ENCODE data around the gene ZGRF1.

DNA sequence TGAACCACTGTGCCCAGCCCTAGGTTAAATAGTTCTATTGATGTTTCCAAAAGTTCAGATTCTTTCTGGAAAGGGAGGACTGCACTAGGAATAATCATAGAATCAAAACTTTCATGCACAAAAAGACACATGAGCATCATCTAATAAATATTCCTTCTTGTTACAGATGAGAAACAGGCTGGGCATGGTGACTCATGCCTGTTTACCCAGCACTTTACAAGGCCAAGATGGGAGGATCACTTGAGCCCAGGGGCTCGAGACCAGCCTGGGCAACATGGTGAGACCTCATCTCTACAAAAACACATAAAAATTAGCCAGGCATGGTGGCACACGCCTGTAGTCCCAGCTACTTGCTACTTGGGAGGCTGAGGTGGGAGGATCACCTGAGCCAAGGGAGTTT lies 27.9 kb upstream of the ZGRF1 start:
- TF ChIP-seq PRDM4 (tag by site-specific recombination; IDR thresholded peaks at IDR 0.05) (no peak), ZNF404 (tag by site-specific recombination; IDR thresholded peaks at IDR 0.05) (no peak), ZBTB17 (tag by site-specific recombination; IDR thresholded peaks at IDR 0.05) (no peak), BCL11A (tag by site-specific recombination; IDR thresholded peaks at IDR 0.05; ENCODE audit: low read depth) (no peak), ZNF223 (tag by site-specific recombination; IDR thresholded peaks at IDR 0.05) (no peak), ZNF777 (tag by site-specific recombination; IDR thresholded peaks at IDR 0.05; ENCODE audit: borderline replicate concordance) (no peak), ZNF768 (tag by site-specific recombination; IDR thresholded peaks at IDR 0.05) (no peak), ZBTB8A (tag by site-specific recombination; IDR thresholded peaks at IDR 0.05) (no peak)
- TF ChIP-seq, protein P1, sequence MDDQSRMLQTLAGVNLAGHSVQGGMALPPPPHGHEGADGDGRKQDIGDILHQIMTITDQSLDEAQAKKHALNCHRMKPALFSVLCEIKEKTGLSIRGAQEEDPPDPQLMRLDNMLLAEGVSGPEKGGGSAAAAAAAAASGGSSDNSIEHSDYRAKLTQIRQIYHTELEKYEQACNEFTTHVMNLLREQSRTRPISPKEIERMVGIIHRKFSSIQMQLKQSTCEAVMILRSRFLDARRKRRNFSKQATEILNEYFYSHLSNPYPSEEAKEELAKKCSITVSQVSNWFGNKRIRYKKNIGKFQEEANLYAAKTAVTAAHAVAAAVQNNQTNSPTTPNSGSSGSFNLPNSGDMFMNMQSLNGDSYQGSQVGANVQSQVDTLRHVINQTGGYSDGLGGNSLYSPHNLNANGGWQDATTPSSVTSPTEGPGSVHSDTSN (CRISPR knock-in tag; IDR thresholded peaks at IDR 0.05) = no peak
- TF ChIP-seq, protein P2, sequence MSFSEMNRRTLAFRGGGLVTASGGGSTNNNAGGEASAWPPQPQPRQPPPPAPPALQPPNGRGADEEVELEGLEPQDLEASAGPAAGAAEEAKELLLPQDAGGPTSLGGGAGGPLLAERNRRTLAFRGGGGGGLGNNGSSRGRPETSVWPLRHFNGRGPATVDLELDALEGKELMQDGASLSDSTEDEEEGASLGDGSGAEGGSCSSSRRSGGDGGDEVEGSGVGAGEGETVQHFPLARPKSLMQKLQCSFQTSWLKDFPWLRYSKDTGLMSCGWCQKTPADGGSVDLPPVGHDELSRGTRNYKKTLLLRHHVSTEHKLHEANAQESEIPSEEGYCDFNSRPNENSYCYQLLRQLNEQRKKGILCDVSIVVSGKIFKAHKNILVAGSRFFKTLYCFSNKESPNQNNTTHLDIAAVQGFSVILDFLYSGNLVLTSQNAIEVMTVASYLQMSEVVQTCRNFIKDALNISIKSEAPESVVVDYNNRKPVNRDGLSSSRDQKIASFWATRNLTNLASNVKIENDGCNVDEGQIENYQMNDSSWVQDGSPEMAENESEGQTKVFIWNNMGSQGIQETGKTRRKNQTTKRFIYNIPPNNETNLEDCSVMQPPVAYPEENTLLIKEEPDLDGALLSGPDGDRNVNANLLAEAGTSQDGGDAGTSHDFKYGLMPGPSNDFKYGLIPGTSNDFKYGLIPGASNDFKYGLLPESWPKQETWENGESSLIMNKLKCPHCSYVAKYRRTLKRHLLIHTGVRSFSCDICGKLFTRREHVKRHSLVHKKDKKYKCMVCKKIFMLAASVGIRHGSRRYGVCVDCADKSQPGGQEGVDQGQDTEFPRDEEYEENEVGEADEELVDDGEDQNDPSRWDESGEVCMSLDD (tag by site-specific recombination; IDR thresholded peaks at IDR 0.05) = no peak
- TF ChIP-seq, protein P3, sequence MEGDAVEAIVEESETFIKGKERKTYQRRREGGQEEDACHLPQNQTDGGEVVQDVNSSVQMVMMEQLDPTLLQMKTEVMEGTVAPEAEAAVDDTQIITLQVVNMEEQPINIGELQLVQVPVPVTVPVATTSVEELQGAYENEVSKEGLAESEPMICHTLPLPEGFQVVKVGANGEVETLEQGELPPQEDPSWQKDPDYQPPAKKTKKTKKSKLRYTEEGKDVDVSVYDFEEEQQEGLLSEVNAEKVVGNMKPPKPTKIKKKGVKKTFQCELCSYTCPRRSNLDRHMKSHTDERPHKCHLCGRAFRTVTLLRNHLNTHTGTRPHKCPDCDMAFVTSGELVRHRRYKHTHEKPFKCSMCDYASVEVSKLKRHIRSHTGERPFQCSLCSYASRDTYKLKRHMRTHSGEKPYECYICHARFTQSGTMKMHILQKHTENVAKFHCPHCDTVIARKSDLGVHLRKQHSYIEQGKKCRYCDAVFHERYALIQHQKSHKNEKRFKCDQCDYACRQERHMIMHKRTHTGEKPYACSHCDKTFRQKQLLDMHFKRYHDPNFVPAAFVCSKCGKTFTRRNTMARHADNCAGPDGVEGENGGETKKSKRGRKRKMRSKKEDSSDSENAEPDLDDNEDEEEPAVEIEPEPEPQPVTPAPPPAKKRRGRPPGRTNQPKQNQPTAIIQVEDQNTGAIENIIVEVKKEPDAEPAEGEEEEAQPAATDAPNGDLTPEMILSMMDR (tag by site-specific recombination; IDR thresholded peaks at IDR 0.05) = no peak
- TF ChIP-seq, protein P4, sequence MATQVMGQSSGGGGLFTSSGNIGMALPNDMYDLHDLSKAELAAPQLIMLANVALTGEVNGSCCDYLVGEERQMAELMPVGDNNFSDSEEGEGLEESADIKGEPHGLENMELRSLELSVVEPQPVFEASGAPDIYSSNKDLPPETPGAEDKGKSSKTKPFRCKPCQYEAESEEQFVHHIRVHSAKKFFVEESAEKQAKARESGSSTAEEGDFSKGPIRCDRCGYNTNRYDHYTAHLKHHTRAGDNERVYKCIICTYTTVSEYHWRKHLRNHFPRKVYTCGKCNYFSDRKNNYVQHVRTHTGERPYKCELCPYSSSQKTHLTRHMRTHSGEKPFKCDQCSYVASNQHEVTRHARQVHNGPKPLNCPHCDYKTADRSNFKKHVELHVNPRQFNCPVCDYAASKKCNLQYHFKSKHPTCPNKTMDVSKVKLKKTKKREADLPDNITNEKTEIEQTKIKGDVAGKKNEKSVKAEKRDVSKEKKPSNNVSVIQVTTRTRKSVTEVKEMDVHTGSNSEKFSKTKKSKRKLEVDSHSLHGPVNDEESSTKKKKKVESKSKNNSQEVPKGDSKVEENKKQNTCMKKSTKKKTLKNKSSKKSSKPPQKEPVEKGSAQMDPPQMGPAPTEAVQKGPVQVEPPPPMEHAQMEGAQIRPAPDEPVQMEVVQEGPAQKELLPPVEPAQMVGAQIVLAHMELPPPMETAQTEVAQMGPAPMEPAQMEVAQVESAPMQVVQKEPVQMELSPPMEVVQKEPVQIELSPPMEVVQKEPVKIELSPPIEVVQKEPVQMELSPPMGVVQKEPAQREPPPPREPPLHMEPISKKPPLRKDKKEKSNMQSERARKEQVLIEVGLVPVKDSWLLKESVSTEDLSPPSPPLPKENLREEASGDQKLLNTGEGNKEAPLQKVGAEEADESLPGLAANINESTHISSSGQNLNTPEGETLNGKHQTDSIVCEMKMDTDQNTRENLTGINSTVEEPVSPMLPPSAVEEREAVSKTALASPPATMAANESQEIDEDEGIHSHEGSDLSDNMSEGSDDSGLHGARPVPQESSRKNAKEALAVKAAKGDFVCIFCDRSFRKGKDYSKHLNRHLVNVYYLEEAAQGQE (tag by site-specific recombination; IDR thresholded peaks at IDR 0.05) = no peak

Measured in HEK293 (cell line).